GM20431 (cell line): ENCODE data around the gene MNX1.

Source experiments
- in situ Hi-C: fragments of 300-500 bp; cut with MseI, MboI; formaldehyde crosslinking; loops from one replicate; pipeline ENCODE4 v1.15.0; 2020; ENCODE audit warnings: low sequenced_read_pairs; ENCODE audit not compliant: unreplicated experiment

MNX1 gene

GRCh38 chr7:157017149-157017548, 6.7 kb upstream of the MNX1 start:
- in situ Hi-C loops, result no loop called here

- in situ Hi-C loops, result no loop called here
These were observed 6.0 kb upstream of the MNX1 start for GRCh38 chr7:157016352-157017041.

- in situ Hi-C loops, result no loop called here
These were observed 5.5 kb upstream of the MNX1 start for GRCh38 chr7:157016024-157016351.

GRCh38 chr7:157014635-157015555, 4.4 kb upstream of the MNX1 start:
- in situ Hi-C loops, result no loop called here

GRCh38 chr7:157013602-157014549, 3.4 kb upstream of the MNX1 start:
- in situ Hi-C loops, result no loop called here

- in situ Hi-C loops, result no loop called here
These were observed 2.6 kb upstream of the MNX1 start for GRCh38 chr7:157013101-157013500.

GRCh38 chr7:157012113-157012547, 1.7 kb upstream of the MNX1 start:
- in situ Hi-C loops, result no loop called here

GRCh38 chr7:157011333-157012112, 1.1 kb upstream of the MNX1 start:
- in situ Hi-C loops, result no loop called here

GRCh38 chr7:157009778-157010587, 480 bp downstream of the MNX1 start:
- in situ Hi-C loops, result no loop called here

GRCh38 chr7:157009170-157009777, 1.2 kb downstream of the MNX1 start:
- in situ Hi-C loops, result no loop called here

GRCh38 chr7:157008206-157009169, 2.0 kb downstream of the MNX1 start:
- in situ Hi-C loops, result no loop called here

GRCh38 chr7:157007470-157008066, 2.9 kb downstream of the MNX1 start:
- in situ Hi-C loops, result no loop called here

GRCh38 chr7:157006829-157007469, 3.5 kb downstream of the MNX1 start:
- in situ Hi-C loops, result no loop called here

GRCh38 chr7:157006205-157006747, 4.2 kb downstream of the MNX1 start:
- in situ Hi-C loops, result no loop called here

- in situ Hi-C loops, result no loop called here
These were observed 4.8 kb downstream of the MNX1 start for GRCh38 chr7:157005456-157006204.
